Activated naive CD8-positive, alpha-beta T cell treated with anti-CD3 and anti-CD28 coated beads, Interleukin-2, amount 50 U/mL, for 16 hours (primary cell): ENCODE measurements around the gene NDUFS2.
A peak's percentile ranks its signal among the peaks of the same experiment; 100 is the strongest.
"Not testable (repeated sequence)": the region's sequence is repeated elsewhere in the genome, so short reads cannot be mapped to it uniquely, and the experiment has no call there.

Experiments
- DNase-seq: peaks from one replicate; pipeline ENCODE4 v3.0.0-alpha.2; 2020; ENCODE audit warnings: low read depth, low spot score

The NDUFS2 gene

GRCh38 chr1:161219078-161219892 is 17.1 kb downstream of the NDUFS2 start:
- DNase-seq: no peak

DNA sequence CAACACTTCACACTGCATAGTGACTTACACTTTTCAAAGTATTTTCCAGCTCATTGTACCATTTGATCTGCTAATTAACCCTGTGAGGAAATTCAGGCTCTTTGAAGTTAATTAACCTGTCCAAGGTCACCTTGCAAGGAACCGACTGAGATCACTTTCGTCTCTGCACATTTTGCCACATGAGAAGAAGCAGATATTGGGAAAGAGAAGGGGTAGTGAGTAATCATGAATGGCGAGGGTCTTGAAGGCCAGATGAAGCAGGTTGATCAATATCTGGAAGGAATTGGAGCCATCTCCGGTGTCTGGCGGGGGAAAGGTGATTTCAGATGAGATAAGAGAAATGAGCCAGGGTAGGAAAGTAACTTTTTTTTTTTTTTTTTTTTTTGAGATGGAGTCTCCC is 17.8 kb downstream of the NDUFS2 start:
- no peak for DNase-seq

DNA sequence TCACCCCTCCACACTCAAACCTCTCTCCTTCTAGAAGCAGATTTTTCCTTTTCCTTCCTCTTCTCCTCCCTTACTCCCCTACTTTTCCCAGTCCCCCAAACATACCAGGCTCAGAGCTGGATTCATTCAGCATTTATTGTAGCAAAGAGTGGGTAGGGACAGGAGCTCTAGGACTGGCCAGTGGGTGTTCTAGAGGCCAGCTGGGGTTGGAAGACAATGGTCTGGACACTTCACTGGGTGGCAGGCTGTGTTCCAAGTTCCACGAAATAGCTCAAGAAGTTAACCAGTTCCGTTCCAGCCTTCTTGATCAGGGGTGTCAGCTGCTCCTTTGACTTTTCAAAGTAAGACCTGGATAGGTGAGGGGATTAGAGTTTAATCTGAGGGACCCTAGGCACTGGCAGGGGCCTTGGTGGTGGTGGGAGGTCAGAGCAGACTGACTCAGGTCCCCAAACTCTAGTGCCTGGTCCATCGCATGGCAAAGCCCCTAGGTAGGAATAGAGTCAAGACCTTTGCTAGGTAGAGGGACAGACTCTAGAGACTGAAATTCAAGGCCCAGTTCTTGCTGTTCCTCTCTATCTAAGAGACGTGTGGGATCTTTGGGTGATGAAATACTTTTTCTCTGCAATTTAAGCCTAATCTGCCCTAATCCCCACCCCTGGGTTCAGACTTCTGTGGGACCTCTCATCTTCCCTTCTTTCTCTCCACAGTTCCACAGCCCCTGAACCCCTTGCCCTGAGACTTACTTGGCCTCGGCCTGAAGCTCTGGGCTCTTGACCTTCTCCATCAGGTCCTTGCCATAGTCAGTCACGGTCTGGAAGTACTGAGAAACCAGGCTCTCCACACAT is 20.2 kb downstream of the NDUFS2 start:
- DNase-seq: no peak

GRCh38 chr1:161223805-161224694 is 21.9 kb downstream of the NDUFS2 start:
- no peak for DNase-seq

GRCh38 chr1:161224695-161225087 is 22.5 kb downstream of the NDUFS2 start:
- not testable (repeated sequence) for DNase-seq

- no peak for DNase-seq
Observed at GRCh38 chr1:161225178-161225533, 23.0 kb downstream of the NDUFS2 start.

GRCh38 chr1:161225534-161226319 is 23.6 kb downstream of the NDUFS2 start, which contains the start of gene TOMM40L:
Gene TOMM40L (plus strand): TSS chr1:161226060. CDS start chr1:161226490, 430 bp downstream.
- DNase-seq: peak; percentile 62

- DNase-seq: no peak
Observed at GRCh38 chr1:161226320-161226711, 24.1 kb downstream of the NDUFS2 start.

DNA sequence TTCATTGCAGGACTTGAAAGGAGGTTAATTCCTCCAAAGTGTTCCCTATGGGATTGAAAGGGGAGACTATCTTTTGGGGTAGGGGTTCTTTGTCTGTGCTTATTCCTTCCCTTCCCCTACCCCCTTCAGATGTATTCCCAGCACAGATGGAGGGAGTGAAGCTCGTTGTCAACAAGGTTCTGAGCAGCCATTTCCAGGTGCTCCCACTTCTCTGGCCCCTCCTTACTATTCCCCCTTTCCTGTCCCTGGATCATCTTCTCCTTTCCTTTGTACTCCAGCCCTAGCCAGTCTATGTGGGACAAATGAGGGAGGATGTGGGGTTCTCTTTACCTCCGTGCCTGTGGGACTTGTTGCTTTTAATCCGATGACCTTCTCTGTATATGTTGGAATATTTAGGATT is 24.6 kb downstream of the NDUFS2 start:
- DNase-seq: no peak

DNA sequence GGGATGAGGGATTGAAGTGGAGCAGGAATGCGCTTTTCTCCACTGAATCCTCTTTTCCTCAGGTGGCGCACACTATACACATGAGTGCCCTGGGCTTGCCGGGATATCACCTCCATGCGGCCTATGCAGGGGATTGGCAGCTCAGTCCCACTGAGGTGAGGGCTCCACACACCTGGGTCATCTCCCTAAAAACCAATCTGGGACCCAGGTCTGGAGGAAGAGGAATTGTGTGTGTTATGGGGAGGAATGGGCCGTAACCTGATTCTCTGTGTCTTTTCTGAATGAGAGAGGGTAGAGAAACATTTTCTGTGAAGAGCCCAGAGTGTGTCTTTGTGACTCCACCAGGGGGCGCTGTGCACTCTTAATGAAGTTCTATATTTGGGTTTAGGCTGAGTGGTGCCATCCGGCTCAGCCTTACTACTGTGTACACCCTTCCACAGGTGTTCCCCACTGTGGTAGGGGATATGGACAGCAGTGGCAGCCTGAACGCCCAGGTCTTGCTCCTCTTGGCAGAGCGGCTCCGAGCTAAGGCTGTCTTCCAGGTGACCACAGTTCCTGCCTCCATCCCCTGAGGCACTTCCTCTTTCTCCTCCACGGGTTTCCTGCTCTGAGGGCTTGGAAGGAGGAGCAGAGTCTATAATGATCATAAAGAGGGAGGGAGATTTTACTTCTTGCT is 25.2 kb downstream of the NDUFS2 start:
- DNase-seq: peak; percentile 87

DNA sequence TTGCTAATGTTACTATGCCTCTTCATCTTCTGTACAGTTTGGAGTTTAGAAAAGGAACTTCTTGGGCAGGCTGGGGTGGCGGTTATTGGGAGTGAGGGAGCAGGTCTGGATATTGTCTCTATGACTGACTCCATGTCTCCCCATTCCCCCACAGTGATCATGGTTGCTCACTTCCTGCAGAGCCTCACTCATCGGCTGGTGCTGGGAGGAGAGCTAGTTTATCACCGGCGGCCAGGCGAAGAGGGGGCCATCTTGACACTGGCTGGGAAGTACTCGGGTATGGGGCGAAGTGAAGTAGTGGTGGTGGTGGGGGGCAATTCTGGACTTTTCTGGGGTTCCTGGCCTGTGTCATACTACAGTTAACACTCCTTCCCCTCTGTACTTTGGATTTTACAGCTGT is 25.9 kb downstream of the NDUFS2 start:
- no peak for DNase-seq

DNA sequence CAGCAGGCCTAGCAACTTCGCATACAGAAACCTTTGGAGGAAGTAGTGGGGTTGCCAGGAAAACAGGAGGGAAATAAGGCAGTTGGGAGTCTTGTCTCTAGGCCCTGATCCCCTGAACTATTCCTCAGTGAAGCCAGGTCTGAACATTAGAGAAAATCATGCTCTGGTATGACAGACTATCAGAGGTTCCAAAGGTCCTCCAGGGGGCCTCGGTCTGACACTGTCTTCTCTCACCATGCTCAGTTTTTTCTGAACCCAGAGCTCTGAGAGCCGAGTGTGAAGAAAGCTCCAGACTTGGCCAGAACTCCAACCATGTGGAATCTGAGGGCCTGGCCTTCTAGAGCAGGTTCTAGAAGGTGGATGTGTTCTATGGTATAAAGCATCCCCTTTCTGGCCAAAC is 27.7 kb downstream of the NDUFS2 start:
- no peak for DNase-seq

DNA sequence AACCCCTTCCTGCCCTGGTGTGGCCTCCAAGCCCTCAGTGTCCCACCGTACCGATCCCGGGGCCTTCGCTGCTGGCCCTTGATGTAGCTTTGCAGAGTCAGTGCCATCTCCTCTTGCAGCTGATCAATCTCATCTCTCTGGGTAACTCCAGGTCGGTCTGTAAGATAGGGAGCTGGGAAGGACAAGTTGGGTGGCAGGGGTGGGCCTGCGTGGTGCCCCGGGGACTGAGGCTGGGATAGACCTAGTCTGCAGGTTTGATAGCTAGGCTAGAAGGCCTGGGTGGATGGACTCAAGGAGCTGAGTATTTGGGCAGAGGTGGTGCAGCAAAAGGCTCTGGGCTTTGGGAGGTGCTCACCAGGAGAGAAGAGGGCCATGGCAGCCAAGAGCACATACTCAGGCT is 28.6 kb downstream of the NDUFS2 start:
- DNase-seq: no peak

DNA sequence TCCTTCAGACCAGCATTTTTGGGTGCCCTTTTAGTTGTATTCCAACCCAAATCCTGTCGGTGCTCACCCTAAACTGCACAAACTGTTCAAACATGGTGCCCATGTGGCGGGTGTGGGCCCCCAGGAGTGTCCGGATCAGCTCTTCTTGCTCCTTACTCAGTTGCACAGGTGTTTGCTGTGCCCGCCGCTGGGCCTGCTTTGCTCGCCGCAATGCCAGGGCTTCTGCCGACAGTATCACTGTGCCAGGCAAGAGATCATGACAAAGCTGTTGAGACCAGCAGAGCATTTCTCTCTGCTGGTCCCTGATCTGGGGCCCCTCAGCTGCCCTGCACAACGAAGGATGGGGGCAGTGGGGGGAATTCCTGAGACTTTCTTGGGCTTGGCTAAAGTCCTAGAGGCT is 30.9 kb downstream of the NDUFS2 start:
- no peak for DNase-seq

- no peak for DNase-seq
Observed at GRCh38 chr1:161235957-161236775, 34.0 kb downstream of the NDUFS2 start.

- DNase-seq: no peak
Observed at GRCh38 chr1:161238039-161238473, 35.9 kb downstream of the NDUFS2 start, which contains the start of gene NR1I3. Gene NR1I3 (minus strand): TSS chr1:161238203. CDS start chr1:161236565, 1,638 bp downstream.

DNA sequence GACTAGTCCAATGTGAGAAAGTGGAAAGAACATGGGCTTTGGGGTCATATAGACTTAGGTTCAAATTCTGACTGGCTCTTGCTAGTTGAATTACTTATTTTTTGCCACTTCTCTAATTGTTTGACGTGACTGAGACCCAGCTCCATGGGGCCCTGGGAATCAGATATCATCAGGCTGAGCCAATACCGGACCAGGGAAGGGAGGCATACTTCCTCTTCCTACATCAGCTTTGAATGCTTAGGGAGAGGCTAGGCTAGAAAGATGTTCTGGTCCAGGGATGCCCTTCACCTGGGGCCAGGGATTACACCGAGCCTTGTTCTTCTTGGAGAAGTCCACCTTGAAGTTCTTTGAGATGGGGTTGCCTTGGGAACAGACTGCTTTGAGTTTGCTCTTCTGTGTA is 39.5 kb downstream of the NDUFS2 start:
- no peak for DNase-seq

- DNase-seq: no peak
Observed at GRCh38 chr1:161242313-161242712, 40.1 kb downstream of the NDUFS2 start.

- DNase-seq: no peak
Observed at GRCh38 chr1:161244888-161245287, 42.7 kb downstream of the NDUFS2 start.
